COLO668 (cell line): ENCODE measurements around the gene VIPAS39.

ENCODE experiments used
- DNase-seq: peaks from one replicate; lab custom pipeline; 2025; ENCODE audit not compliant: unreplicated experiment; lab: John Stamatoyannopoulos, UW

The VIPAS39 gene

GRCh38 chr14:77457522-77458248, at the start of gene VIPAS39, which contains the start of gene AHSA1:
TSS of gene VIPAS39 (minus strand) at chr14:77457601. CDS start at chr14:77454102, 3,499 bp downstream.
TSS of gene AHSA1 (plus strand) at chr14:77458093. CDS start at chr14:77458190, 97 bp downstream.
- peak; percentile 98 for DNase-seq

GRCh38 chr14:77505031-77505430, 47.6 kb upstream of the VIPAS39 start:
- DNase-seq, result no peak

GRCh38 chr14:77503138-77503537, 45.7 kb upstream of the VIPAS39 start:
- no peak for DNase-seq

GRCh38 chr14:77502109-77502782, 44.8 kb upstream of the VIPAS39 start:
- no peak for DNase-seq

GRCh38 chr14:77498984-77499527, 41.7 kb upstream of the VIPAS39 start:
- DNase-seq, result peak; percentile 58

- peak; percentile 79 for DNase-seq
Observed at GRCh38 chr14:77498120-77498979, 40.9 kb upstream of the VIPAS39 start, which contains the start of gene ISM2. TSS of gene ISM2 (minus strand) at chr14:77498816. CDS start at chr14:77498793, 23 bp downstream.

- DNase-seq, result no peak
Observed at GRCh38 chr14:77495334-77495733, 37.9 kb upstream of the VIPAS39 start.

- no peak for DNase-seq
Observed at GRCh38 chr14:77491056-77491455, 33.7 kb upstream of the VIPAS39 start.

- DNase-seq, result no peak
Observed at GRCh38 chr14:77490347-77490986, 33.1 kb upstream of the VIPAS39 start.

GRCh38 chr14:77489041-77489440, 31.6 kb upstream of the VIPAS39 start:
- DNase-seq, result no peak

- no peak for DNase-seq
Observed at GRCh38 chr14:77488558-77488957, 31.2 kb upstream of the VIPAS39 start.

- no peak for DNase-seq
Observed at GRCh38 chr14:77485901-77486678, 28.7 kb upstream of the VIPAS39 start.

- DNase-seq, result no peak
Observed at GRCh38 chr14:77485256-77485655, 27.9 kb upstream of the VIPAS39 start.

- no peak for DNase-seq
Observed at GRCh38 chr14:77482422-77482821, 25.0 kb upstream of the VIPAS39 start.

- no peak for DNase-seq
Observed at GRCh38 chr14:77478796-77479195, 21.4 kb upstream of the VIPAS39 start.

- DNase-seq, result no peak
Observed at GRCh38 chr14:77478029-77478428, 20.6 kb upstream of the VIPAS39 start.

- no peak for DNase-seq
Observed at GRCh38 chr14:77475432-77476115, 18.2 kb upstream of the VIPAS39 start.

- no peak for DNase-seq
Observed at GRCh38 chr14:77474479-77475177, 17.2 kb upstream of the VIPAS39 start.

GRCh38 chr14:77473921-77474320, 16.5 kb upstream of the VIPAS39 start:
- DNase-seq, result no peak
